HG03565 (cell line): Measurements from ENCODE around the gene PANX3.

Experiments
- ATAC-seq: cut with Tn5 transposase; IDR thresholded peaks from one replicate; pipeline ENCODE4 v1.9.1; 2021; ENCODE audit warnings: mild to moderate bottlenecking, moderate library complexity; ENCODE audit not compliant: unreplicated experiment

The PANX3 gene

GRCh38 chr11:124612567-124613246 lies 1.5 kb downstream of the PANX3 start:
- ATAC-seq = no peak

GRCh38 chr11:124618863-124619262 lies 7.6 kb downstream of the PANX3 start:
- ATAC-seq = no peak

- ATAC-seq = peak; percentile 95
Observed at GRCh38 chr11:124622531-124623451, 11.6 kb downstream of the PANX3 start, which contains the start of gene TBRG1. TBRG1 (plus strand) TSS chr11:124622864; CDS start chr11:124623084, 220 bp downstream.

GRCh38 chr11:124623861-124624525 lies 12.8 kb downstream of the PANX3 start:
- no peak for ATAC-seq

GRCh38 chr11:124625504-124626168 lies 14.4 kb downstream of the PANX3 start:
- ATAC-seq = no peak

- no peak for ATAC-seq
Observed at GRCh38 chr11:124627546-124627945, 16.3 kb downstream of the PANX3 start.

GRCh38 chr11:124629961-124630360 lies 18.7 kb downstream of the PANX3 start:
- ATAC-seq = no peak

GRCh38 chr11:124633355-124633754 lies 22.1 kb downstream of the PANX3 start:
- no peak for ATAC-seq

- no peak for ATAC-seq
Observed at GRCh38 chr11:124635932-124636331, 24.7 kb downstream of the PANX3 start.

GRCh38 chr11:124638500-124638899 lies 27.3 kb downstream of the PANX3 start:
- no peak for ATAC-seq

- ATAC-seq = no peak
Observed at GRCh38 chr11:124639186-124639585, 28.0 kb downstream of the PANX3 start.

- ATAC-seq = no peak
Observed at GRCh38 chr11:124640666-124641065, 29.4 kb downstream of the PANX3 start.

GRCh38 chr11:124642628-124643027 lies 31.4 kb downstream of the PANX3 start:
- no peak for ATAC-seq

- no peak for ATAC-seq
Observed at GRCh38 chr11:124643042-124643604, 31.9 kb downstream of the PANX3 start.

- ATAC-seq = no peak
Observed at GRCh38 chr11:124643605-124644425, 32.6 kb downstream of the PANX3 start.

GRCh38 chr11:124644426-124645280 lies 33.4 kb downstream of the PANX3 start:
- peak; percentile 59 for ATAC-seq

- ATAC-seq = no peak
Observed at GRCh38 chr11:124646148-124646547, 34.9 kb downstream of the PANX3 start.

- no peak for ATAC-seq
Observed at GRCh38 chr11:124648610-124649009, 37.4 kb downstream of the PANX3 start.
